ENCODE measurements around the gene MLN.

GRCh38 chr6:33787346-33787953 lies 16.4 kb downstream of the MLN start:
- TF ChIP-seq, protein P1, sequence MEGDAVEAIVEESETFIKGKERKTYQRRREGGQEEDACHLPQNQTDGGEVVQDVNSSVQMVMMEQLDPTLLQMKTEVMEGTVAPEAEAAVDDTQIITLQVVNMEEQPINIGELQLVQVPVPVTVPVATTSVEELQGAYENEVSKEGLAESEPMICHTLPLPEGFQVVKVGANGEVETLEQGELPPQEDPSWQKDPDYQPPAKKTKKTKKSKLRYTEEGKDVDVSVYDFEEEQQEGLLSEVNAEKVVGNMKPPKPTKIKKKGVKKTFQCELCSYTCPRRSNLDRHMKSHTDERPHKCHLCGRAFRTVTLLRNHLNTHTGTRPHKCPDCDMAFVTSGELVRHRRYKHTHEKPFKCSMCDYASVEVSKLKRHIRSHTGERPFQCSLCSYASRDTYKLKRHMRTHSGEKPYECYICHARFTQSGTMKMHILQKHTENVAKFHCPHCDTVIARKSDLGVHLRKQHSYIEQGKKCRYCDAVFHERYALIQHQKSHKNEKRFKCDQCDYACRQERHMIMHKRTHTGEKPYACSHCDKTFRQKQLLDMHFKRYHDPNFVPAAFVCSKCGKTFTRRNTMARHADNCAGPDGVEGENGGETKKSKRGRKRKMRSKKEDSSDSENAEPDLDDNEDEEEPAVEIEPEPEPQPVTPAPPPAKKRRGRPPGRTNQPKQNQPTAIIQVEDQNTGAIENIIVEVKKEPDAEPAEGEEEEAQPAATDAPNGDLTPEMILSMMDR (IDR thresholded peaks at IDR 0.05), result no peak
- no peak for TF ChIP-seq POLR2A (IDR thresholded peaks at IDR 0.05)
- TF ChIP-seq POLR2AphosphoS5 (IDR thresholded peaks at IDR 0.05), result no peak
